Caco-2 (cell line): ENCODE data around the gene RALGAPA1. TPM values are rescaled to one million over a fixed set of nuclear protein-coding genes. Genes with fewer than 3 reads are reported as not detected.
A peak's percentile ranks its signal among the peaks of the same experiment; 100 is the strongest.

Source experiments
- BruUV-seq: library from RNA; stranded (reverse); fragments of 400-500 nt; replicated peaks from 2 replicates; lab custom pipeline; 2021; lab: Mats Ljungman, UMichigan
- CTCF ChIA-PET: fragments of 300-600 bp; sonication (Branson Sonifier 250); formaldehyde crosslinking; loops from one replicate; lab custom pipeline; 2022; ENCODE audit warnings: antibody characterized with exemption; lab: Charles Lee
- POLR2A ChIA-PET: fragments of 300-600 bp; sonication (Branson Sonifier 250); formaldehyde crosslinking; loops from one replicate; lab custom pipeline; 2022; ENCODE audit warnings: antibody characterized with exemption; lab: Charles Lee
- DNase-seq, 2 experiments: peaks; one replicate each; pipeline versions ENCODE4 v3.0.0 to v3.0.0-alpha.2; 2020 to 2022
- H3K27me3 ChIP-seq: replicated peaks from 2 replicates; pipeline ENCODE4 v1.6.0; 2011; ENCODE audit warnings: low read length; ENCODE audit not compliant: control insufficient read depth, insufficient read depth
- H3K36me3 ChIP-seq: 2 replicates; pipeline ENCODE4 v1.5.1; 2011; ENCODE audit warnings: low read length; ENCODE audit not compliant: control insufficient read depth, insufficient read depth
- H3K4me1 ChIP-seq: fragments of 250-450 bp; sonication (Bioruptor Pico); 2 replicates; pipeline ENCODE4 v1.5.1; 2020; ENCODE audit warnings: mild to moderate bottlenecking
- H3K4me3 ChIP-seq: 2 replicates; pipeline ENCODE4 v1.5.1; 2011; ENCODE audit warnings: low read depth, mild to moderate bottlenecking, control low read depth, low read length
- H3K9me3 ChIP-seq: fragments of 250-450 bp; sonication (Bioruptor Pico); 2 replicates; pipeline ENCODE4 v1.5.1; 2020; ENCODE audit warnings: mild to moderate bottlenecking, moderate library complexity
- H3K27ac Mint-ChIP-seq: one replicate; pipeline ENCODE4 v1.8.0; 2022; ENCODE audit warnings: mixed read lengths; ENCODE audit not compliant: unreplicated experiment
- H3K27me3 Mint-ChIP-seq: one replicate; pipeline ENCODE4 v1.8.0; 2022; ENCODE audit warnings: mixed read lengths; ENCODE audit not compliant: insufficient read depth, unreplicated experiment
- H3K36me3 Mint-ChIP-seq: one replicate; pipeline ENCODE4 v1.8.0; 2022; ENCODE audit warnings: mild to moderate bottlenecking, mixed read lengths; ENCODE audit not compliant: insufficient read depth, unreplicated experiment
- H3K4me1 Mint-ChIP-seq: one replicate; pipeline ENCODE4 v1.8.0; 2022; ENCODE audit warnings: low read depth, mixed read lengths; ENCODE audit not compliant: unreplicated experiment
- H3K4me3 Mint-ChIP-seq: one replicate; pipeline ENCODE4 v1.8.0; 2022; ENCODE audit warnings: mild to moderate bottlenecking, moderate library complexity, mixed read lengths; ENCODE audit not compliant: unreplicated experiment
- H3K9me3 Mint-ChIP-seq: one replicate; pipeline ENCODE4 v1.8.0; 2022; ENCODE audit warnings: mixed read lengths; ENCODE audit not compliant: unreplicated experiment
- intact Hi-C: fragments of 100-400 bp; cut with micrococcal nuclease; formaldehyde crosslinking; loops from one replicate; pipeline ENCODE4 v1.10.0; 2022; ENCODE audit not compliant: unreplicated experiment
- total RNA-seq: library from RNA; stranded (reverse); gene quantifications from 2 replicates; pipeline ENCODE4 v1.2.3, GENCODE V29; 2022
- TF ChIP-seq, protein P1 (sequence below), 2 experiments: fragments of 200-600 bp in 1 of 2; IDR thresholded peaks; 1 replicate in 1 of 2; 2 replicates in 1 of 2; pipeline versions ENCODE4 v1.5.1 to v1.8.0; 2011 to 2022; ENCODE audit warnings: antibody characterized with exemption in 1 of 2, control low read depth in 1 of 2, inconsistent platforms in 1 of 2, low read depth in 1 of 2, low read length in 1 of 2, mild to moderate bottlenecking in 1 of 2, moderate library complexity in 1 of 2; ENCODE audit not compliant: insufficient read depth in 1 of 2, severe bottlenecking in 1 of 2, unreplicated experiment in 1 of 2

The RALGAPA1 gene
- total RNA-seq, 1 experiment from 2014 or later, result 28.9 TPM

DNA sequence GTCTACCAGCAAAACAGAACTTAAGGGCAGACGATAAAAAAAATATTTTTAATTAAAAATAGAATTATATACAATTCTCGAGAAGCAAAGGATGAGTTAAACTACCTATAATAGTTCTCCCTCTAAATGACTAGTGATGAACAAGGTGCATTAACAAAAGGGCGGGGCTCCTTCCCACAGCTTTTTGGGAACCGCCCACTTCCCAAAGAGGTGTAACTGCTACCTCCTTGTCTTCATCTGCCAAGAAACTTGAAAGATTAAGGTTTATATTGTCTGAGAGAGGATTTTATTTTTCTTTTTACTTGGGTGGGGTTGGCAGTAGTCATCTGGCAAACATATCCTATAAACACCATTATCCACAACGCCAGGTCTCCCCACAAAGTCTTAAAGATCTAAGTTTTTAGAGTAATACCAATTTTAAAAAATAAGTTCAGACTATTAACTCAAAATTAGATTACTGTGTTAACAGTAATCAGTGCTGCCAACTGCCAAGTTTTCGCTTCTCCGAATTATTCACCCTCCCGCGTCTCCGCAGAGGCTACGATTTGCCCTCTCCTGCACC, 938 bp downstream of the RALGAPA1 start:
- POLR2A ChIA-PET, result interaction anchor here (0.6 to 1.2 kb wide), 2 partner anchors 18 to 525 kb away, joined by 8 to 13 read pairs; partner anchors contain the start of gene BRMS1L
- H3K9me3 ChIP-seq, result no peaks in the 10 kb centered on the region
- H3K27me3 Mint-ChIP-seq, result no peaks in the 10 kb centered on the region
- H3K4me3 Mint-ChIP-seq, result peak overlapping the region; percentile 94
- BruUV-seq, result no TSS peak
- H3K27ac Mint-ChIP-seq, result peak overlapping the region; percentile 84
- H3K36me3 ChIP-seq, result no peaks in the 10 kb centered on the region
- TF ChIP-seq, protein P1, sequence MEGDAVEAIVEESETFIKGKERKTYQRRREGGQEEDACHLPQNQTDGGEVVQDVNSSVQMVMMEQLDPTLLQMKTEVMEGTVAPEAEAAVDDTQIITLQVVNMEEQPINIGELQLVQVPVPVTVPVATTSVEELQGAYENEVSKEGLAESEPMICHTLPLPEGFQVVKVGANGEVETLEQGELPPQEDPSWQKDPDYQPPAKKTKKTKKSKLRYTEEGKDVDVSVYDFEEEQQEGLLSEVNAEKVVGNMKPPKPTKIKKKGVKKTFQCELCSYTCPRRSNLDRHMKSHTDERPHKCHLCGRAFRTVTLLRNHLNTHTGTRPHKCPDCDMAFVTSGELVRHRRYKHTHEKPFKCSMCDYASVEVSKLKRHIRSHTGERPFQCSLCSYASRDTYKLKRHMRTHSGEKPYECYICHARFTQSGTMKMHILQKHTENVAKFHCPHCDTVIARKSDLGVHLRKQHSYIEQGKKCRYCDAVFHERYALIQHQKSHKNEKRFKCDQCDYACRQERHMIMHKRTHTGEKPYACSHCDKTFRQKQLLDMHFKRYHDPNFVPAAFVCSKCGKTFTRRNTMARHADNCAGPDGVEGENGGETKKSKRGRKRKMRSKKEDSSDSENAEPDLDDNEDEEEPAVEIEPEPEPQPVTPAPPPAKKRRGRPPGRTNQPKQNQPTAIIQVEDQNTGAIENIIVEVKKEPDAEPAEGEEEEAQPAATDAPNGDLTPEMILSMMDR (IDR thresholded peaks at IDR 0.05; ENCODE audit: insufficient read depth in 1 of 2, low read depth in 1 of 2, low read length in 1 of 2, severe bottlenecking in 1 of 2, unreplicated experiment in 1 of 2), result no peak
- H3K9me3 Mint-ChIP-seq, result peaks cover 10% of the 10 kb centered on the region
- peak in 1 of 2 experiments; percentile 35 for DNase-seq
- H3K36me3 Mint-ChIP-seq, result peaks cover 12% of the 10 kb centered on the region
- intact Hi-C loops, result loop anchor here (2.0 kb wide), 1 partner anchor 19 kb away; the partner anchor contains the start of gene BRMS1L
- peaks cover 13% of the 10 kb centered on the region for H3K4me1 Mint-ChIP-seq
- CTCF ChIA-PET, result interaction anchor here (2.4 kb wide), 1 partner anchor 18 kb away, joined by 9 read pairs; the partner anchor contains the start of gene BRMS1L
- no peaks in the 10 kb centered on the region for H3K27me3 ChIP-seq
- H3K4me3 ChIP-seq, result peak overlapping the region; percentile 59
- peaks cover 14% of the 10 kb centered on the region for H3K4me1 ChIP-seq

DNA sequence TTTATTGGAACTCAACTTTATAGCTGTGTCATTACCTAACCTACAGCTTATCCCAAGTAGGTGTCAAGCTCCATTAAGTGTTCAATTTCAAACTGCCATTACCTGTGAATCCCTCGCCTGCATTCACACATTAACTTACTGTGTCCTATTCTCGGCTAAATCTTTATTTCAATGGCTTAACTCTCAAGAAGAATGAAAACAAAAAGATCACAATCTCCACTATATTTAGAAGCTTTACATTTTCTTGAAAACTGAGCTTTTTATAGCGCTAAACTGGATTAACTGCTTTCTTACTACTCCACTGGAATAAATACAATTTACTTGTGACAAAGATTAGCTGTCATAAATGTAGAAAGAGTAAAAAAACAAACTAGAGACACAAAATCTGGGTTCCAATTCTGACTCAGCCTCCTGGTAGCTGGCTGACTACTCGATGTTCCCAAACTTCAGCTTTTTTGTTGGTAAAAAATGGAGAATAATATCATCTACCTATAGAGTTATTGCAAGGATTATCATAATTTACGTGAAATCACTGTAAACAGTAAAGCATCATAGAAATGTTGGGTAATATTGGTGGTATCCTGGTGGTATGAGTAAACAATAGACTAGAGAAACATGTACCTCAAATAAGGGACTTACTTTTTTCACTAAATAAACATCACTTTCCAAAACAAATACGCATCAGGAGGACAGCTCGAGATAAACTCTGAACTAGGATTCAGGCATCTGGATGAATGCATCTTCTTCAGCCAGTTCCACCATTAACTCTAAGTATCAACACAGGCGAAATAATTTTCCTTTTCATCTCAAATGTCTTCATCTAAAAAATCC, 1.7 kb downstream of the RALGAPA1 start:
- peaks cover 3% of the 10 kb centered on the region for H3K9me3 Mint-ChIP-seq
- POLR2A ChIA-PET, result interaction anchor here (0.6 to 1.2 kb wide), 2 partner anchors 19 to 524 kb away, joined by 8 to 13 read pairs; partner anchors contain the start of gene BRMS1L
- no peak for DNase-seq
- TF ChIP-seq, protein P1 (IDR thresholded peaks at IDR 0.05; ENCODE audit: insufficient read depth in 1 of 2, low read depth in 1 of 2, low read length in 1 of 2, severe bottlenecking in 1 of 2, unreplicated experiment in 1 of 2), result no peak
- peak overlapping the region; percentile 59 for H3K4me3 ChIP-seq
- peaks cover 12% of the 10 kb centered on the region for H3K36me3 Mint-ChIP-seq
- intact Hi-C loops, result no loop called here
- no peaks in the 10 kb centered on the region for H3K9me3 ChIP-seq
- no TSS peak for BruUV-seq
- peak overlapping the region; percentile 94 for H3K4me3 Mint-ChIP-seq
- H3K27me3 ChIP-seq, result no peaks in the 10 kb centered on the region
- peaks cover 13% of the 10 kb centered on the region for H3K4me1 Mint-ChIP-seq
- H3K4me1 ChIP-seq, result peaks cover 14% of the 10 kb centered on the region
- no peaks in the 10 kb centered on the region for H3K36me3 ChIP-seq
- H3K27ac Mint-ChIP-seq, result no peak overlapping the region
- no peaks in the 10 kb centered on the region for H3K27me3 Mint-ChIP-seq
- CTCF ChIA-PET, result interaction anchor here (2.4 kb wide), 1 partner anchor 19 kb away, joined by 9 read pairs; the partner anchor contains the start of gene BRMS1L
